ENCODE measurements around the gene BMPR1B. TPM values are rescaled to one million over a fixed set of nuclear protein-coding genes. Genes with fewer than 3 reads are reported as not detected.

BMPR1B gene
- total and polyA plus RNA-seq, 2 donors = 0.13 to 1.7 TPM

- H3K4me1 ChIP-seq (ENCODE audit: insufficient read depth) = no peaks in the 10 kb centered on the region
- H3K27ac ChIP-seq (ENCODE audit: low read depth) = no peak overlapping the region
- no peak for DNase-seq (ENCODE audit: extremely low spot score)
- 78% methylated on average over 1 of the region's 1 CpG for WGBS
- no peak overlapping the region for H3K4me3 ChIP-seq (ENCODE audit: low read depth, low read length)
- H3K36me3 ChIP-seq (ENCODE audit: insufficient read depth) = no peaks in the 10 kb centered on the region
Observed at GRCh38 chr4:94913316-94913715, 155.6 kb downstream of the BMPR1B start.

- H3K36me3 ChIP-seq (ENCODE audit: insufficient read depth) = no peaks in the 10 kb centered on the region
- no peaks in the 10 kb centered on the region for H3K4me1 ChIP-seq (ENCODE audit: insufficient read depth)
- no peak overlapping the region for H3K4me3 ChIP-seq (ENCODE audit: low read depth, low read length)
- no peak overlapping the region for H3K27ac ChIP-seq (ENCODE audit: low read depth)
- DNase-seq (ENCODE audit: extremely low spot score) = no peak
- 81% methylated on average over 2 of the region's 2 CpGs for WGBS
Observed at GRCh38 chr4:94917146-94917545, 159.4 kb downstream of the BMPR1B start.

- Histone ChIP-seq H3K27ac (ENCODE audit: low read depth) (no peak overlapping the region), H3K36me3 (ENCODE audit: insufficient read depth) (no peaks in the 10 kb centered on the region), H3K4me1 (ENCODE audit: insufficient read depth) (no peaks in the 10 kb centered on the region), H3K4me3 (ENCODE audit: low read depth, low read length) (no peak overlapping the region)
- DNase-seq (ENCODE audit: extremely low spot score) = no peak
- WGBS = 94% methylated on average over 1 of the region's 1 CpG
Observed at GRCh38 chr4:94918543-94918942, 160.8 kb downstream of the BMPR1B start.

GRCh38 chr4:94920369-94920768 lies 162.6 kb downstream of the BMPR1B start:
- WGBS = 43% methylated on average over 4 of the region's 4 CpGs
- Histone ChIP-seq H3K4me3 (ENCODE audit: low read depth, low read length) (no peak overlapping the region), H3K4me1 (ENCODE audit: insufficient read depth) (no peaks in the 10 kb centered on the region), H3K36me3 (ENCODE audit: insufficient read depth) (no peaks in the 10 kb centered on the region), H3K27ac (ENCODE audit: low read depth) (no peak overlapping the region)
- no peak for DNase-seq (ENCODE audit: extremely low spot score)

GRCh38 chr4:94924566-94924965 lies 166.8 kb downstream of the BMPR1B start:
- Histone ChIP-seq H3K4me3 (ENCODE audit: low read depth, low read length) (no peak overlapping the region), H3K36me3 (ENCODE audit: insufficient read depth) (no peaks in the 10 kb centered on the region), H3K4me1 (ENCODE audit: insufficient read depth) (no peaks in the 10 kb centered on the region), H3K27ac (ENCODE audit: low read depth) (no peak overlapping the region)
- DNase-seq (ENCODE audit: extremely low spot score) = no peak
- 57% methylated on average over 2 of the region's 2 CpGs for WGBS

GRCh38 chr4:94925764-94926347 lies 168.1 kb downstream of the BMPR1B start:
- H3K4me1 ChIP-seq (ENCODE audit: insufficient read depth) = no peaks in the 10 kb centered on the region
- no peaks in the 10 kb centered on the region for H3K36me3 ChIP-seq (ENCODE audit: insufficient read depth)
- no peak overlapping the region for H3K4me3 ChIP-seq (ENCODE audit: low read depth, low read length)
- DNase-seq (ENCODE audit: extremely low spot score) = no peak
- H3K27ac ChIP-seq (ENCODE audit: low read depth) = no peak overlapping the region
- 83% methylated on average over 5 of the region's 5 CpGs for WGBS

- Histone ChIP-seq H3K36me3 (ENCODE audit: insufficient read depth) (no peaks in the 10 kb centered on the region), H3K4me1 (ENCODE audit: insufficient read depth) (no peaks in the 10 kb centered on the region), H3K4me3 (ENCODE audit: low read depth, low read length) (no peak overlapping the region), H3K27ac (ENCODE audit: low read depth) (no peak overlapping the region)
- no peak for DNase-seq (ENCODE audit: extremely low spot score)
- WGBS = 88% methylated on average over 2 of the region's 2 CpGs
Observed at GRCh38 chr4:94926936-94927335, 169.2 kb downstream of the BMPR1B start.

GRCh38 chr4:94927696-94928095 lies 169.9 kb downstream of the BMPR1B start:
- no peaks in the 10 kb centered on the region for H3K4me1 ChIP-seq (ENCODE audit: insufficient read depth)
- WGBS = 33% methylated on average over 1 of the region's 1 CpG
- no peak overlapping the region for H3K4me3 ChIP-seq (ENCODE audit: low read depth, low read length)
- H3K27ac ChIP-seq (ENCODE audit: low read depth) = no peak overlapping the region
- no peaks in the 10 kb centered on the region for H3K36me3 ChIP-seq (ENCODE audit: insufficient read depth)
- DNase-seq (ENCODE audit: extremely low spot score) = no peak

- no peak overlapping the region for H3K4me3 ChIP-seq (ENCODE audit: low read depth, low read length)
- H3K36me3 ChIP-seq (ENCODE audit: insufficient read depth) = no peaks in the 10 kb centered on the region
- no peak overlapping the region for H3K27ac ChIP-seq (ENCODE audit: low read depth)
- DNase-seq (ENCODE audit: extremely low spot score) = no peak
- H3K4me1 ChIP-seq (ENCODE audit: insufficient read depth) = no peaks in the 10 kb centered on the region
- WGBS = 77% methylated on average over 5 of the region's 5 CpGs
Observed at GRCh38 chr4:94929696-94930095, 171.9 kb downstream of the BMPR1B start.

GRCh38 chr4:94931626-94932025 lies 173.9 kb downstream of the BMPR1B start:
- no peak for DNase-seq (ENCODE audit: extremely low spot score)
- Histone ChIP-seq H3K36me3 (ENCODE audit: insufficient read depth) (no peaks in the 10 kb centered on the region), H3K27ac (ENCODE audit: low read depth) (no peak overlapping the region), H3K4me3 (ENCODE audit: low read depth, low read length) (no peak overlapping the region), H3K4me1 (ENCODE audit: insufficient read depth) (no peaks in the 10 kb centered on the region)
- 90% methylated on average over 7 of the region's 7 CpGs for WGBS

GRCh38 chr4:94932366-94932765 lies 174.6 kb downstream of the BMPR1B start:
- no peaks in the 10 kb centered on the region for H3K36me3 ChIP-seq (ENCODE audit: insufficient read depth)
- H3K27ac ChIP-seq (ENCODE audit: low read depth) = no peak overlapping the region
- H3K4me3 ChIP-seq (ENCODE audit: low read depth, low read length) = no peak overlapping the region
- H3K4me1 ChIP-seq (ENCODE audit: insufficient read depth) = no peaks in the 10 kb centered on the region
- DNase-seq (ENCODE audit: extremely low spot score) = no peak

- Histone ChIP-seq H3K4me1 (ENCODE audit: insufficient read depth) (no peaks in the 10 kb centered on the region), H3K36me3 (ENCODE audit: insufficient read depth) (no peaks in the 10 kb centered on the region), H3K27ac (ENCODE audit: low read depth) (no peak overlapping the region), H3K4me3 (ENCODE audit: low read depth, low read length) (no peak overlapping the region)
- DNase-seq (ENCODE audit: extremely low spot score) = no peak
- 81% methylated on average over 4 of the region's 4 CpGs for WGBS
Observed at GRCh38 chr4:94933799-94934198, 176.0 kb downstream of the BMPR1B start.

GRCh38 chr4:94934201-94934600 lies 176.4 kb downstream of the BMPR1B start:
- Histone ChIP-seq H3K4me1 (ENCODE audit: insufficient read depth) (no peaks in the 10 kb centered on the region), H3K4me3 (ENCODE audit: low read depth, low read length) (no peak overlapping the region), H3K27ac (ENCODE audit: low read depth) (no peak overlapping the region), H3K36me3 (ENCODE audit: insufficient read depth) (no peaks in the 10 kb centered on the region)
- 69% methylated on average over 5 of the region's 5 CpGs for WGBS
- no peak for DNase-seq (ENCODE audit: extremely low spot score)

- no peak for DNase-seq (ENCODE audit: extremely low spot score)
- Histone ChIP-seq H3K4me1 (ENCODE audit: insufficient read depth) (no peaks in the 10 kb centered on the region), H3K27ac (ENCODE audit: low read depth) (no peak overlapping the region), H3K4me3 (ENCODE audit: low read depth, low read length) (no peak overlapping the region), H3K36me3 (ENCODE audit: insufficient read depth) (no peaks in the 10 kb centered on the region)
Observed at GRCh38 chr4:94934864-94935263, 177.1 kb downstream of the BMPR1B start.

GRCh38 chr4:94936854-94937253 lies 179.1 kb downstream of the BMPR1B start:
- Histone ChIP-seq H3K4me1 (ENCODE audit: insufficient read depth) (no peaks in the 10 kb centered on the region), H3K4me3 (ENCODE audit: low read depth, low read length) (no peak overlapping the region), H3K27ac (ENCODE audit: low read depth) (no peak overlapping the region), H3K36me3 (ENCODE audit: insufficient read depth) (no peaks in the 10 kb centered on the region)
- 69% methylated on average over 4 of the region's 4 CpGs for WGBS
- DNase-seq (ENCODE audit: extremely low spot score) = no peak
